Naive thymus-derived CD4-positive, alpha-beta T cell (primary cell): ENCODE results near the gene GAN. TPM values are rescaled to one million over a fixed set of nuclear protein-coding genes. Genes with fewer than 3 reads are reported as not detected.

Experiments
- ATAC-seq: fragments of 150-1000 bp; cut with Tn5 transposase; 2 replicates; pipeline ENCODE4 v1.10.0; 2021; ENCODE audit warnings: mild to moderate bottlenecking, moderate library complexity
- CTCF ChIA-PET: fragments of 350-600 bp; sonication (Branson Sonifier 250); formaldehyde crosslinking; loops from one replicate; lab custom pipeline; 2021; ENCODE audit warnings: antibody characterized with exemption; lab: Charles Lee
- POLR2A ChIA-PET: fragments of 350-600 bp; sonication (Branson Sonifier 250); formaldehyde crosslinking; loops from one replicate; lab custom pipeline; 2021; ENCODE audit warnings: antibody characterized with exemption, inconsistent platforms; lab: Charles Lee
- DNase-seq, 9 donors: peaks; one replicate each; pipeline versions ENCODE4 v3.0.0 to v3.0.0-alpha.2; 2020 to 2022; ENCODE audit warnings: mixed read lengths in 1 of 9
- H3K27ac ChIP-seq: one replicate; pipeline ENCODE4 v1.7.0; 2013; ENCODE audit warnings: mild to moderate bottlenecking, low read depth, low read length, moderate library complexity
- H3K27me3 ChIP-seq, 2 donors: one replicate each; pipeline ENCODE4 v1.7.0; 2013; ENCODE audit warnings: low read length in 2 of 2, mild to moderate bottlenecking in 2 of 2, moderate library complexity in 2 of 2; ENCODE audit not compliant: control insufficient read depth in 2 of 2, insufficient read depth in 2 of 2
- H3K36me3 ChIP-seq, 3 experiments: 1 replicate in 2 of 3; 2 replicates in 1 of 3; pipeline ENCODE4 v1.7.0; 2013; ENCODE audit warnings: low read length in 3 of 3, mild to moderate bottlenecking in 3 of 3, moderate library complexity in 1 of 3; ENCODE audit not compliant: insufficient read depth in 3 of 3, control insufficient read depth in 2 of 3
- H3K4me1 ChIP-seq, 2 donors: one replicate each; pipeline ENCODE4 v1.7.0; 2013; ENCODE audit warnings: low read length in 2 of 2, mild to moderate bottlenecking in 2 of 2, moderate library complexity in 1 of 2; ENCODE audit not compliant: control insufficient read depth in 2 of 2, insufficient read depth in 2 of 2
- H3K4me3 ChIP-seq: 2 replicates; pipeline ENCODE4 v1.7.0; 2013; ENCODE audit warnings: mild to moderate bottlenecking, low read length
- H3K9me3 ChIP-seq, 3 experiments: 1 replicate in 2 of 3; 2 replicates in 1 of 3; pipeline ENCODE4 v1.7.0; 2013; ENCODE audit warnings: low read length in 3 of 3; ENCODE audit not compliant: control insufficient read depth in 2 of 3
- H3K27ac Mint-ChIP-seq, 9 donors: one replicate each; pipeline ENCODE4 v1.8.0; 2020 to 2022; ENCODE audit warnings: mixed read lengths in 9 of 9, mild to moderate bottlenecking in 8 of 9, moderate library complexity in 5 of 9, inconsistent platforms in 2 of 9
- H3K27me3 Mint-ChIP-seq, 5 donors: one replicate each; pipeline ENCODE4 v1.8.0; 2021 to 2022; ENCODE audit warnings: mixed read lengths in 5 of 5, mild to moderate bottlenecking in 1 of 5
- H3K36me3 Mint-ChIP-seq, 5 donors: one replicate each; pipeline ENCODE4 v1.8.0; 2020 to 2022; ENCODE audit warnings: mixed read lengths in 5 of 5, mild to moderate bottlenecking in 3 of 5, inconsistent platforms in 1 of 5
- H3K4me1 Mint-ChIP-seq, 7 donors: one replicate each; pipeline ENCODE4 v1.8.0; 2020 to 2022; ENCODE audit warnings: mixed read lengths in 7 of 7, mild to moderate bottlenecking in 3 of 7, inconsistent platforms in 1 of 7
- H3K4me3 Mint-ChIP-seq, 10 donors: one replicate each; pipeline ENCODE4 v1.8.0; 2020 to 2022; ENCODE audit warnings: mild to moderate bottlenecking in 10 of 10, mixed read lengths in 10 of 10, moderate library complexity in 6 of 10, inconsistent platforms in 2 of 10
- H3K9me3 Mint-ChIP-seq, 11 donors: one replicate each; pipeline ENCODE4 v1.8.0; 2020 to 2022; ENCODE audit warnings: mixed read lengths in 11 of 11, mild to moderate bottlenecking in 4 of 11, inconsistent platforms in 1 of 11, moderate library complexity in 1 of 11
- intact Hi-C, 2 donors: fragments of 100-400 bp; cut with micrococcal nuclease; formaldehyde crosslinking; loops; one replicate each; pipeline ENCODE4 v1.15.1; 2023
- polyA plus RNA-seq, 2 donors: library from polyadenylated mRNA; unstranded; fragments of 300-500 nt; fragmentation: Illumina TruSeq; gene quantifications; one replicate each; pipeline ENCODE4 v1.2.3, GENCODE V29; 2021
- total RNA-seq, 6 experiments: library from RNA in 5 of 6; stranded (reverse) in 5 of 6; gene quantifications; 1 replicate in 5 of 6; 2 replicates in 1 of 6; pipeline ENCODE4 v1.2.3 and lab custom pipeline; 2021 to 2026

Gene GAN
- total and polyA plus RNA-seq, 7 experiments from 2014 or later, result 2.3 to 11.3 (median 7.8) TPM

- CTCF ChIA-PET, result no interaction called here
- Mint-ChIP-seq H3K4me3 (no peak overlapping the region), H3K9me3 (no peaks in the 10 kb centered on the region), H3K4me1 (peaks cover 0 to 9% (median 4%) of the 10 kb centered on the region in 7 donors), H3K36me3 (no peaks in the 10 kb centered on the region), H3K27me3 (peaks cover 0 to 21% (median 0%) of the 10 kb centered on the region in 5 donors), H3K27ac (peak overlapping the region in 1 of 9 donors; percentile 79)
- no peaks in the 10 kb centered on the region for H3K27me3 ChIP-seq
- no peaks in the 10 kb centered on the region for H3K36me3 ChIP-seq
- no peak overlapping the region for H3K4me3 ChIP-seq
- POLR2A ChIA-PET, result no interaction called here
- no peaks in the 10 kb centered on the region for H3K9me3 ChIP-seq
- DNase-seq, result no peak
- intact Hi-C loops, result no loop called here
- H3K27ac ChIP-seq, result no peak overlapping the region
- peak; percentile 85 for ATAC-seq
- H3K4me1 ChIP-seq, result no peaks in the 10 kb centered on the region
These were observed 117.0 kb downstream of the GAN start for GRCh38 chr16:81431554-81432353.

GRCh38 chr16:81432937-81433557 is 118.3 kb downstream of the GAN start:
- Mint-ChIP-seq H3K27me3 (peaks cover 0 to 28% (median 0%) of the 10 kb centered on the region in 5 donors), H3K27ac (no peak overlapping the region), H3K9me3 (no peaks in the 10 kb centered on the region), H3K4me1 (peaks cover 0 to 9% (median 4%) of the 10 kb centered on the region in 7 donors), H3K36me3 (no peaks in the 10 kb centered on the region), H3K4me3 (no peak overlapping the region)
- Histone ChIP-seq H3K9me3 (no peaks in the 10 kb centered on the region), H3K27me3 (peaks cover 0 to under 1% of the 10 kb centered on the region in 2 donors), H3K4me1 (no peaks in the 10 kb centered on the region), H3K36me3 (no peaks in the 10 kb centered on the region), H3K27ac (no peak overlapping the region), H3K4me3 (no peak overlapping the region)
- ChIA-PET CTCF (no interaction called here), POLR2A (interaction anchor here (1.3 kb wide), 1 partner anchor 10 kb away, joined by 3 read pairs; no protein-coding TSS in a partner anchor)
- DNase-seq (no peak), ATAC-seq (no peak)
- intact Hi-C loops, result no loop called here

DNA sequence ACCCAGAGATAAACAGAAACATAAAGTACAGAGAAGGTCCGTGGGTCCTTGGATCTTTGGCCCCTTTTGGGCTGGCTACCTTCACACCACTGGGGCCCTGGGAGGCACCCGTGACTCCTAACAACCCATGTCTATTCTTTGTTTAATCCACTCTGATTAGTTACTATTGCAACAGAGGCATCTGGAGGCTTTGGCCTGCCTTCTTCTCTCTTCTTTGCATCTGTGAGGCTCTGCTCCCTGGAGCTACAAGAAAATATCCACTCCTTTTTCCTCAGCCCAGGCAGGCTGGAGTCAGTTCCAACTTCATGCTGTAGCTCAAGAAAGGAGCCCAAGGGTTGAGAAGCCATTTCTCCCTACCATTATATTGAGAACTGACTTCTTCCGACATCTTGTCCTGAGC is 120.3 kb downstream of the GAN start:
- ATAC-seq, result no peak
- Mint-ChIP-seq H3K9me3 (no peaks in the 10 kb centered on the region), H3K27me3 (peaks cover 0 to 38% (median 0%) of the 10 kb centered on the region in 5 donors), H3K4me1 (peaks cover 0 to 8% (median 0%) of the 10 kb centered on the region in 7 donors), H3K36me3 (no peaks in the 10 kb centered on the region), H3K27ac (no peak overlapping the region), H3K4me3 (no peak overlapping the region)
- intact Hi-C loops, result no loop called here
- ChIA-PET POLR2A (interaction anchor here (1.0 kb wide), 1 partner anchor 11 kb away, joined by 4 read pairs; no protein-coding TSS in a partner anchor), CTCF (interaction anchor here (1.1 kb wide), 1 partner anchor 21 kb away, joined by 3 read pairs; no protein-coding TSS in a partner anchor)
- Histone ChIP-seq H3K36me3 (no peaks in the 10 kb centered on the region), H3K27me3 (peaks cover 0 to 4% of the 10 kb centered on the region in 2 donors), H3K9me3 (no peaks in the 10 kb centered on the region), H3K4me3 (no peak overlapping the region), H3K4me1 (no peaks in the 10 kb centered on the region), H3K27ac (no peak overlapping the region)
- DNase-seq, result no peak

- CTCF ChIA-PET, result interaction anchor here (1.1 kb wide), 1 partner anchor 22 kb away, joined by 3 read pairs; no protein-coding TSS in a partner anchor
- H3K4me3 Mint-ChIP-seq, result no peak overlapping the region
- no peak for ATAC-seq
- peaks cover 0 to 8% (median 0%) of the 10 kb centered on the region in 7 donors for H3K4me1 Mint-ChIP-seq
- Histone ChIP-seq H3K4me3 (no peak overlapping the region), H3K9me3 (no peaks in the 10 kb centered on the region), H3K36me3 (no peaks in the 10 kb centered on the region), H3K27me3 (peaks cover 0 to 4% of the 10 kb centered on the region in 2 donors), H3K27ac (no peak overlapping the region), H3K4me1 (no peaks in the 10 kb centered on the region)
- no peaks in the 10 kb centered on the region for H3K9me3 Mint-ChIP-seq
- POLR2A ChIA-PET, result interaction anchor here (1.0 kb wide), 1 partner anchor 11 kb away, joined by 4 read pairs; no protein-coding TSS in a partner anchor
- H3K36me3 Mint-ChIP-seq, result no peaks in the 10 kb centered on the region
- intact Hi-C loops, result no loop called here
- no peak for DNase-seq
- no peak overlapping the region for H3K27ac Mint-ChIP-seq
- H3K27me3 Mint-ChIP-seq, result peaks cover 0 to 41% (median 0%) of the 10 kb centered on the region in 5 donors
These were observed 120.8 kb downstream of the GAN start for GRCh38 chr16:81435567-81435966.

- H3K27me3 Mint-ChIP-seq, result peaks cover 0 to 49% (median 0%) of the 10 kb centered on the region in 5 donors
- CTCF ChIA-PET, result no interaction called here
- Histone ChIP-seq H3K9me3 (no peaks in the 10 kb centered on the region), H3K4me1 (no peaks in the 10 kb centered on the region), H3K4me3 (no peak overlapping the region), H3K27me3 (peaks cover 0 to 4% of the 10 kb centered on the region in 2 donors), H3K36me3 (no peaks in the 10 kb centered on the region), H3K27ac (no peak overlapping the region)
- peaks cover 0 to 8% (median 0%) of the 10 kb centered on the region in 7 donors for H3K4me1 Mint-ChIP-seq
- no peak overlapping the region for H3K27ac Mint-ChIP-seq
- POLR2A ChIA-PET, result no interaction called here
- ATAC-seq, result no peak
- no peak for DNase-seq
- no peak overlapping the region for H3K4me3 Mint-ChIP-seq
- H3K36me3 Mint-ChIP-seq, result no peaks in the 10 kb centered on the region
- intact Hi-C loops, result no loop called here
- no peaks in the 10 kb centered on the region for H3K9me3 Mint-ChIP-seq
These were observed 121.6 kb downstream of the GAN start for GRCh38 chr16:81436386-81436785.

DNA sequence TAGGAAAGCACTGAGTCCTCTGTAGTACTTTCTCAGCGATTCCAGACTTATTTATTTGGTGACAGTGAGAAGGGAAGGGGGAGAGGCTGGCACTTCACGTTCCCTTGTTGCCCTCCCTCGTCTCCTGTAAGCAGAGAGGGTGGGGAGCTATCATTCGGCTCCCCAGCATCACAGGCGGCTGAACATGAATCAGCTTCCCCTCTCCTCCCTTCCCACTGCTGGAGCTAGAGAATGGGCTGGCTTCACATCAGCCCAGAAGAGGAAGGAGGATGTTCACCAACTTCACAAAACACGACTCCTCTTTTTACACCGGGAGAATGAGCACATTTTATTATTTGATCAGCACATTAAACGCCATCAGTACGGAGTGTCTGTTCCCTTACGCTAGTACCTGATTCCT is 123.1 kb downstream of the GAN start:
- ChIA-PET CTCF (no interaction called here), POLR2A (no interaction called here)
- Mint-ChIP-seq H3K27me3 (peaks cover 0 to 64% (median 0%) of the 10 kb centered on the region in 5 donors), H3K4me3 (no peak overlapping the region), H3K36me3 (no peaks in the 10 kb centered on the region), H3K27ac (no peak overlapping the region), H3K9me3 (no peaks in the 10 kb centered on the region), H3K4me1 (peaks cover 3 to 15% (median 5%) of the 10 kb centered on the region in 7 donors)
- intact Hi-C loops, result no loop called here
- H3K36me3 ChIP-seq, result no peaks in the 10 kb centered on the region
- H3K9me3 ChIP-seq, result no peaks in the 10 kb centered on the region
- H3K4me1 ChIP-seq, result peaks cover 0 to 2% of the 10 kb centered on the region in 2 donors
- H3K4me3 ChIP-seq, result no peak overlapping the region
- DNase-seq, result no peak
- ATAC-seq, result peak; percentile 69
- peaks cover 0 to 4% of the 10 kb centered on the region in 2 donors for H3K27me3 ChIP-seq
- H3K27ac ChIP-seq, result no peak overlapping the region
